ENCODE data around the gene NHSL2.

Gene NHSL2

GRCh38 chrX:72006461-72006860 is 95.8 kb downstream of the NHSL2 start:
- Histone ChIP-seq H3K4me3 (ENCODE audit: insufficient read depth in 1 of 2, low read depth in 1 of 2, low read length in 2 of 2) (no peak overlapping the region), H3K4me2 (ENCODE audit: low read length, poor library complexity, severe bottlenecking) (no peak overlapping the region), H3K14ac (ENCODE audit: low read length in 2 of 2) (no peak overlapping the region), H3K36me3 (ENCODE audit: control insufficient read depth in 1 of 2, insufficient read depth in 2 of 2, low read depth in 1 of 2, low read length in 2 of 2) (no peaks in the 10 kb centered on the region), H2AK5ac (ENCODE audit: low read length, severe bottlenecking) (no peak overlapping the region), H3K4me1 (ENCODE audit: control insufficient read depth, insufficient read depth, low read depth, low read length) (peaks cover 14% of the 10 kb centered on the region), H4K8ac (ENCODE audit: low read length) (no peak overlapping the region), H2BK120ac (ENCODE audit: low read depth, low read length) (no peak overlapping the region), H3K9me3 (ENCODE audit: control insufficient read depth, low read length) (no peaks in the 10 kb centered on the region), H2BK15ac (ENCODE audit: low read depth, poor library complexity, severe bottlenecking) (no peak overlapping the region), H3K27ac (ENCODE audit: low read length, poor library complexity, severe bottlenecking) (no peak overlapping the region), H3K18ac (ENCODE audit: low read depth in 1 of 2, low read length in 2 of 2) (no peak overlapping the region), H3K9ac (ENCODE audit: low read length) (no peak overlapping the region), H4K91ac (ENCODE audit: low read length) (no peak overlapping the region), H3K23ac (ENCODE audit: low read length in 2 of 2) (no peak overlapping the region), H2AFZ (ENCODE audit: low read depth, low read length) (no peak overlapping the region), H3K4ac (ENCODE audit: low read depth in 1 of 2, low read length in 2 of 2) (no peak overlapping the region), H3K79me1 (replicated peaks; ENCODE audit: low read length, poor library complexity, severe bottlenecking) (peaks cover 1% of the 10 kb centered on the region), H2BK12ac (ENCODE audit: low read length in 2 of 2) (no peak overlapping the region), H3K27me3 (ENCODE audit: control insufficient read depth in 1 of 2, insufficient read depth in 1 of 2, low read length in 2 of 2) (peaks cover 0 to 52% of the 10 kb centered on the region in 2 experiments), H2BK5ac (ENCODE audit: low read depth, low read length, poor library complexity, severe bottlenecking) (no peak overlapping the region)
- 87% methylated on average over 3 of the region's 4 CpGs for WGBS
- DNase-seq, result no peak

GRCh38 chrX:72009731-72010130 is 99.1 kb downstream of the NHSL2 start:
- Histone ChIP-seq H3K4ac (ENCODE audit: low read depth in 1 of 2, low read length in 2 of 2) (no peak overlapping the region), H4K91ac (ENCODE audit: low read length) (no peak overlapping the region), H3K4me1 (ENCODE audit: control insufficient read depth, insufficient read depth, low read depth, low read length) (peaks cover 3% of the 10 kb centered on the region), H3K23ac (ENCODE audit: low read length in 2 of 2) (no peak overlapping the region), H3K4me3 (ENCODE audit: insufficient read depth in 1 of 2, low read depth in 1 of 2, low read length in 2 of 2) (no peak overlapping the region), H3K9ac (ENCODE audit: low read length) (no peak overlapping the region), H2AFZ (ENCODE audit: low read depth, low read length) (no peak overlapping the region), H2BK120ac (ENCODE audit: low read depth, low read length) (no peak overlapping the region), H3K4me2 (ENCODE audit: low read length, poor library complexity, severe bottlenecking) (no peak overlapping the region), H3K27ac (ENCODE audit: low read length, poor library complexity, severe bottlenecking) (no peak overlapping the region), H3K79me1 (replicated peaks; ENCODE audit: low read length, poor library complexity, severe bottlenecking) (peaks cover 1% of the 10 kb centered on the region), H2BK5ac (ENCODE audit: low read depth, low read length, poor library complexity, severe bottlenecking) (no peak overlapping the region), H3K9me3 (ENCODE audit: control insufficient read depth, low read length) (no peaks in the 10 kb centered on the region), H3K14ac (ENCODE audit: low read length in 2 of 2) (no peak overlapping the region), H3K27me3 (ENCODE audit: control insufficient read depth in 1 of 2, insufficient read depth in 1 of 2, low read length in 2 of 2) (peaks cover 0 to 28% of the 10 kb centered on the region in 2 experiments), H3K36me3 (ENCODE audit: control insufficient read depth in 1 of 2, insufficient read depth in 2 of 2, low read depth in 1 of 2, low read length in 2 of 2) (no peaks in the 10 kb centered on the region), H2BK12ac (ENCODE audit: low read length in 2 of 2) (no peak overlapping the region), H2AK5ac (ENCODE audit: low read length, severe bottlenecking) (no peak overlapping the region), H3K18ac (ENCODE audit: low read depth in 1 of 2, low read length in 2 of 2) (no peak overlapping the region), H4K8ac (ENCODE audit: low read length) (no peak overlapping the region), H2BK15ac (ENCODE audit: low read depth, poor library complexity, severe bottlenecking) (no peak overlapping the region)
- DNase-seq, result no peak
- 97% methylated on average over 2 of the region's 2 CpGs for WGBS

- no peak overlapping the region for H2BK12ac ChIP-seq (ENCODE audit: low read length in 2 of 2)
- no peak overlapping the region for H2BK15ac ChIP-seq (ENCODE audit: low read depth, poor library complexity, severe bottlenecking)
- no peak overlapping the region for H3K9ac ChIP-seq (ENCODE audit: low read length)
- no peak overlapping the region for H3K18ac ChIP-seq (ENCODE audit: low read depth in 1 of 2, low read length in 2 of 2)
- no peak for DNase-seq
- no peaks in the 10 kb centered on the region for H3K9me3 ChIP-seq (ENCODE audit: control insufficient read depth, low read length)
- peaks cover 0 to 28% of the 10 kb centered on the region in 2 experiments for H3K27me3 ChIP-seq (ENCODE audit: control insufficient read depth in 1 of 2, insufficient read depth in 1 of 2, low read length in 2 of 2)
- no peak overlapping the region for H3K14ac ChIP-seq (ENCODE audit: low read length in 2 of 2)
- no peak overlapping the region for H3K23ac ChIP-seq (ENCODE audit: low read length in 2 of 2)
- no peaks in the 10 kb centered on the region for H3K36me3 ChIP-seq (ENCODE audit: control insufficient read depth in 1 of 2, insufficient read depth in 2 of 2, low read depth in 1 of 2, low read length in 2 of 2)
- H4K91ac ChIP-seq (ENCODE audit: low read length), result no peak overlapping the region
- no peak overlapping the region for H4K8ac ChIP-seq (ENCODE audit: low read length)
- no peak overlapping the region for H2BK5ac ChIP-seq (ENCODE audit: low read depth, low read length, poor library complexity, severe bottlenecking)
- H2BK120ac ChIP-seq (ENCODE audit: low read depth, low read length), result no peak overlapping the region
- peaks cover 3% of the 10 kb centered on the region for H3K4me1 ChIP-seq (ENCODE audit: control insufficient read depth, insufficient read depth, low read depth, low read length)
- no peak overlapping the region for H3K27ac ChIP-seq (ENCODE audit: low read length, poor library complexity, severe bottlenecking)
- no CpG with 5 or more reads among the region's 2 CpGs for WGBS
- no peak overlapping the region for H3K4me3 ChIP-seq (ENCODE audit: insufficient read depth in 1 of 2, low read depth in 1 of 2, low read length in 2 of 2)
- H3K79me1 ChIP-seq (replicated peaks; ENCODE audit: low read length, poor library complexity, severe bottlenecking), result no peaks in the 10 kb centered on the region
- H3K4ac ChIP-seq (ENCODE audit: low read depth in 1 of 2, low read length in 2 of 2), result no peak overlapping the region
- no peak overlapping the region for H2AFZ ChIP-seq (ENCODE audit: low read depth, low read length)
- H2AK5ac ChIP-seq (ENCODE audit: low read length, severe bottlenecking), result no peak overlapping the region
- no peak overlapping the region for H3K4me2 ChIP-seq (ENCODE audit: low read length, poor library complexity, severe bottlenecking)
Observed at GRCh38 chrX:72011734-72012133, 101.1 kb downstream of the NHSL2 start.

GRCh38 chrX:72015383-72015782 is 104.7 kb downstream of the NHSL2 start:
- Histone ChIP-seq H2BK5ac (ENCODE audit: low read depth, low read length, poor library complexity, severe bottlenecking) (no peak overlapping the region), H3K36me3 (ENCODE audit: control insufficient read depth in 1 of 2, insufficient read depth in 2 of 2, low read depth in 1 of 2, low read length in 2 of 2) (no peaks in the 10 kb centered on the region), H3K4ac (ENCODE audit: low read depth in 1 of 2, low read length in 2 of 2) (no peak overlapping the region), H4K8ac (ENCODE audit: low read length) (no peak overlapping the region), H3K4me2 (ENCODE audit: low read length, poor library complexity, severe bottlenecking) (no peak overlapping the region), H3K27me3 (ENCODE audit: control insufficient read depth in 1 of 2, insufficient read depth in 1 of 2, low read length in 2 of 2) (peaks cover 0 to 32% of the 10 kb centered on the region in 2 experiments), H3K4me3 (ENCODE audit: insufficient read depth in 1 of 2, low read depth in 1 of 2, low read length in 2 of 2) (no peak overlapping the region), H3K27ac (ENCODE audit: low read length, poor library complexity, severe bottlenecking) (no peak overlapping the region), H3K14ac (ENCODE audit: low read length in 2 of 2) (no peak overlapping the region), H3K18ac (ENCODE audit: low read depth in 1 of 2, low read length in 2 of 2) (no peak overlapping the region), H3K4me1 (ENCODE audit: control insufficient read depth, insufficient read depth, low read depth, low read length) (peaks cover 3% of the 10 kb centered on the region), H2BK120ac (ENCODE audit: low read depth, low read length) (no peak overlapping the region), H3K9me3 (ENCODE audit: control insufficient read depth, low read length) (no peaks in the 10 kb centered on the region), H3K23ac (ENCODE audit: low read length in 2 of 2) (no peak overlapping the region), H2BK15ac (ENCODE audit: low read depth, poor library complexity, severe bottlenecking) (no peak overlapping the region), H3K79me1 (replicated peaks; ENCODE audit: low read length, poor library complexity, severe bottlenecking) (no peaks in the 10 kb centered on the region), H2BK12ac (ENCODE audit: low read length in 2 of 2) (no peak overlapping the region), H2AFZ (ENCODE audit: low read depth, low read length) (no peak overlapping the region), H2AK5ac (ENCODE audit: low read length, severe bottlenecking) (no peak overlapping the region), H4K91ac (ENCODE audit: low read length) (no peak overlapping the region), H3K9ac (ENCODE audit: low read length) (no peak overlapping the region)
- DNase-seq, result no peak
- WGBS, result no CpG with 5 or more reads among the region's 3 CpGs

All from mesenchymal stem cell (in vitro differentiated cells and primary cell).